Sigmoid colon (tissue), 7 donors: ENCODE data around the gene TMEM92. TPM values are rescaled to one million over a fixed set of nuclear protein-coding genes. Genes with fewer than 3 reads are reported as not detected.

ENCODE experiments used
- DNase-seq: peaks from one replicate; pipeline ENCODE4 v3.0.0-alpha.2; 2019
- H3K27ac ChIP-seq, 4 donors: fragments of 200-600 bp; sonication (generic); one replicate each; pipeline ENCODE4 v1.5.1; 2016 to 2019; ENCODE audit warnings: mild to moderate bottlenecking in 1 of 4
- H3K27me3 ChIP-seq, 3 donors: fragments of 200-600 bp; sonication (generic); one replicate each; pipeline ENCODE4 v1.5.1; 2019; ENCODE audit warnings: mild to moderate bottlenecking in 1 of 3
- H3K36me3 ChIP-seq, 4 donors: fragments of 200-600 bp; sonication (generic); one replicate each; pipeline ENCODE4 v1.5.1; 2016 to 2019
- H3K4me1 ChIP-seq, 4 donors: fragments of 200-600 bp; sonication (generic); one replicate each; pipeline ENCODE4 v1.5.1; 2017 to 2019
- H3K4me3 ChIP-seq, 4 donors: fragments of 200-600 bp; sonication (generic); one replicate each; pipeline ENCODE4 v1.5.1; 2017 to 2019; ENCODE audit warnings: mild to moderate bottlenecking in 2 of 4, moderate library complexity in 1 of 4
- H3K9me3 ChIP-seq, 4 donors: fragments of 200-600 bp in 3 of 4; sonication (generic) in 3 of 4; one replicate each; pipeline versions ENCODE4 v1.5.1 to v1.6.1; 2013 to 2019
- EP300 ChIP-seq, 4 donors: sonication (generic); formaldehyde crosslinking; IDR thresholded peaks; one replicate each; pipeline ENCODE4 v1.6.1; 2017; ENCODE audit warnings: antibody characterized with exemption in 4 of 4
- POLR2A ChIP-seq, 2 donors: fragments of 450-650 bp; IDR thresholded peaks; one replicate each; pipeline ENCODE4 v1.6.1; 2016; ENCODE audit warnings: antibody characterized with exemption in 2 of 2, mild to moderate bottlenecking in 2 of 2, moderate library complexity in 2 of 2
- POLR2AphosphoS5 ChIP-seq, 4 donors: sonication (generic); formaldehyde crosslinking; IDR thresholded peaks; one replicate each; pipeline ENCODE4 v1.6.1; 2017; ENCODE audit warnings: antibody characterized with exemption in 4 of 4
- WGBS, 2 donors: extraction: QIAGEN DNeasy Blood & Tissue Kit; methylation state at CpG; one replicate each; pipeline ENCODE4 v1.1.7; 2013; 5-methylcytosine and 5-hydroxymethylcytosine counted together
- intact Hi-C: fragments of 100-400 bp; cut with DNase I; formaldehyde crosslinking; loops from one replicate; pipeline ENCODE4 v1.15.1; 2023
- polyA plus RNA-seq, 3 donors: library from polyadenylated mRNA; stranded (reverse); fragments of 200-250 nt; gene quantifications; one replicate each; pipeline ENCODE4 v1.2.3, GENCODE V29; 2013
- total RNA-seq, 4 donors: library from RNA; depleted of rRNA; stranded (reverse); fragments of >200 nt; gene quantifications; one replicate each; pipeline ENCODE4 v1.1.0, GENCODE V29; 2016
- TF ChIP-seq, protein P1 (sequence below), 4 experiments: fragments of 450-650 bp in 3 of 4; fragments of 200-600 bp in 1 of 4; IDR thresholded peaks; one replicate each; pipeline ENCODE4 v1.5.1; 2016 to 2019; ENCODE audit warnings: antibody characterized with exemption in 4 of 4, mild to moderate bottlenecking in 3 of 4, moderate library complexity in 2 of 4
- donor health status: healthy with polysubstance abuse.
- donor health status: Bipolar disorder and iron deficiency.
- donor health status: healthy.

The TMEM92 gene
- not detected for total RNA-seq
- polyA plus RNA-seq, result 1 to 10 TPM; 2.5 to 9.7 (median 3.6) TPM

DNA sequence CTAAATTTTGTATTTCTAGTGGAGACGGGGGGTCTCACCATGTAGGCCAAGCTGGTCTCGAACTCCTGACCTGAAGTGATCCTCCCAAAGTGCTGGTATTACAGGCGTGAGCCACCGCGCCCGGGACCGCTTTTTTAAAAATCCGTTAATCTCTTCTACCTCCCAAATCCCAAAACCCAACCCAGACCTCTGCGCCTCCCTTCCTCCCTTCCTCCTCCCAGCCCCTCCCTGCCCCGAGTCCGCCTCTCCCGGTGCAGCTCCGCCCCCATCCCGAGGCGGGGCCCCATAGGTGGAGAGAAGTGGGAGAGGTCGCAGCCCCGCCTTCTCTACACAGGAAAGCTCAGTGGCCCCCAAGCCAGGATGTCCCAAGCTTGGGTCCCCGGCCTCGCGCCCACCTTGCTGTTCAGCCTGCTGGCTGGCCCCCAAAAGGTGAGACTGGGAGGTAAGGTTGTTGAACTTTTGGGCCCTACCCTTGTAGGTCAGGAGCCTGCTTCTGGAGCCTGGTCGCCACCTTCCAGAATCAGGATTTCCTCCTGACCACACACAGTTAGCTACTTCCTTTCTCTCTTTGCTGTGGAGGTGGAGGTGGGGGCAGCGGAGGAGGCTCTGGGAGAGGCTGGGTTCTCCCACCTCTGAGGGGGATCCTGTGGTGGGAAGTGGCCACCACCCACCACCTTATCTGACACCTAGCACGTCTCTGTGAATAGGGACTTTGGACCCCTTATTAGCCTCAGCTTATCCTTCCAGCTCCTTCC, at the start of gene TMEM92:
TMEM92 (plus strand) TSS at position 325 of the 755 bp plus-strand sequence; CDS start at position 361, 36 bp downstream.
- WGBS, 2 donors, result 10 to 27% methylated on average over 23 of the region's 23 CpGs
- intact Hi-C loops, result loop anchor here (5.0 kb wide), 1 partner anchor 157 kb away; no protein-coding TSS in a partner anchor

DNA sequence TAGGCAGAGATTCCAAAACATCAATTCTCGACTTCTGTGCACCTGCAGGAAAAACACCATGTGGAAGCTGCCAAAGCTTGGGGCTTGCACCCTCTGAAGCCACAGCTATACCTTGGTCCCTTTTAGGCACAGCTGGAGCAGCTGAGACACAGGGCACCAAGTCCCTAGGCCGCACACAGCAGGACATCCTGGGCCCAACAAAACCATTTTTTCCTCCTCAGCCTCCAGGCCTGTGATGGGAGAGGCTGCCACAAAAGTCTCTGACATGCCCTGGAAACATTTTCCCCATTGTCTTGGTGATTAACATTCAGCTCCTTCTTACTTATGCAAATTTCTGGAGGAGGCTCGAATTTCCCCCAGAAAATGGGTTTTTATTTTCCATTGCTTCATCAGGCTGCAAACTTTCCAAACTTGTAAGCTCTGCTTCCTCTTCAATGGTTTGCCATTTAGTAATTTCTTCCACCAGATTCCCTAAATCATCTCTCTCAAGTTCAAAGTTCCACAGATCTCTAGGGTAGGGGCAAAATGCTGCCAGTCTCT, 48.5 kb upstream of the TMEM92 start:
- no peak for DNase-seq
- intact Hi-C loops, result no loop called here
- H3K4me1 ChIP-seq, result peaks cover 0 to 25% (median 19%) of the 10 kb centered on the region in 4 donors
- H3K27ac ChIP-seq, result no peak overlapping the region
- H3K9me3 ChIP-seq, result peaks cover 0 to 6% (median 0%) of the 10 kb centered on the region in 4 donors
- no peaks in the 10 kb centered on the region for H3K36me3 ChIP-seq
- H3K27me3 ChIP-seq, result no peaks in the 10 kb centered on the region
- TF ChIP-seq EP300 (IDR thresholded peaks at IDR 0.05) (no peak), POLR2A (IDR thresholded peaks at IDR 0.05) (no peak), POLR2AphosphoS5 (IDR thresholded peaks at IDR 0.05) (no peak)
- TF ChIP-seq, protein P1, sequence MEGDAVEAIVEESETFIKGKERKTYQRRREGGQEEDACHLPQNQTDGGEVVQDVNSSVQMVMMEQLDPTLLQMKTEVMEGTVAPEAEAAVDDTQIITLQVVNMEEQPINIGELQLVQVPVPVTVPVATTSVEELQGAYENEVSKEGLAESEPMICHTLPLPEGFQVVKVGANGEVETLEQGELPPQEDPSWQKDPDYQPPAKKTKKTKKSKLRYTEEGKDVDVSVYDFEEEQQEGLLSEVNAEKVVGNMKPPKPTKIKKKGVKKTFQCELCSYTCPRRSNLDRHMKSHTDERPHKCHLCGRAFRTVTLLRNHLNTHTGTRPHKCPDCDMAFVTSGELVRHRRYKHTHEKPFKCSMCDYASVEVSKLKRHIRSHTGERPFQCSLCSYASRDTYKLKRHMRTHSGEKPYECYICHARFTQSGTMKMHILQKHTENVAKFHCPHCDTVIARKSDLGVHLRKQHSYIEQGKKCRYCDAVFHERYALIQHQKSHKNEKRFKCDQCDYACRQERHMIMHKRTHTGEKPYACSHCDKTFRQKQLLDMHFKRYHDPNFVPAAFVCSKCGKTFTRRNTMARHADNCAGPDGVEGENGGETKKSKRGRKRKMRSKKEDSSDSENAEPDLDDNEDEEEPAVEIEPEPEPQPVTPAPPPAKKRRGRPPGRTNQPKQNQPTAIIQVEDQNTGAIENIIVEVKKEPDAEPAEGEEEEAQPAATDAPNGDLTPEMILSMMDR (IDR thresholded peaks at IDR 0.05), result no peak
- WGBS, 2 donors, result 73% methylated on average over 3 of the region's 3 CpGs
- H3K4me3 ChIP-seq, result no peak overlapping the region

More for the DNA sequence above, at the start of gene TMEM92:
- TF ChIP-seq POLR2AphosphoS5 (IDR thresholded peaks at IDR 0.05), result no peak
- TF ChIP-seq, protein P1 (IDR thresholded peaks at IDR 0.05), result no peak
- TF ChIP-seq POLR2A (IDR thresholded peaks at IDR 0.05), result no peak
- TF ChIP-seq EP300 (IDR thresholded peaks at IDR 0.05), result no peak
- H3K27ac ChIP-seq, result peak within 1 kb of the TSS; percentile 74 to 91 (median 86)
- DNase-seq, result no peak
- H3K4me3 ChIP-seq, result peak within 1 kb of the TSS in 3 of 4 donors; percentile 59 to 63 (median 61)
- H3K27me3 ChIP-seq, result no peaks in the 10 kb centered on the region
- no peaks in the 10 kb centered on the region for H3K9me3 ChIP-seq
- H3K36me3 ChIP-seq, result no peaks in the 10 kb centered on the region
- H3K4me1 ChIP-seq, result peaks cover 0 to 43% (median 36%) of the 10 kb centered on the region in 4 donors

DNA sequence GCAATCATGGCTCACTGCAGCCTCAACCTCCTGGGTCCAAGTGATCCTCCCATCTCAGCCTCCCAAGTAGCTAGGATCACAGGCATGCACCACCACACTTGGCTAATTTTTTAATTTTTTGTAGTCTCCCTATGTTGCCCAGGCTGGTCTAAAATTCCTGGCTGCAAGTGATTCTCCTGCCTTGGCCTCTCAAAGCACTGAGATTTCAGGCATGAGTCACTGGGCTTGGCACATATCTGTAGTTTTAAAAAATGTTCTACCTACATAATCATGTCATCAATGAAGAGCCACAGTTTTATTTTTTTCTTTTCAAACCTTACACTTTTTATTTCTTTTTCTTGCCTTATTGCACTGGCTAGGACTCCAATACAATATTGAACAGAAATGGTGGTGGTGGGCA, 39.7 kb upstream of the TMEM92 start:
- intact Hi-C loops, result no loop called here
- no peaks in the 10 kb centered on the region for H3K9me3 ChIP-seq
- TF ChIP-seq POLR2AphosphoS5 (IDR thresholded peaks at IDR 0.05), result no peak
- TF ChIP-seq, protein P1 (IDR thresholded peaks at IDR 0.05), result no peak
- no peak for TF ChIP-seq EP300 (IDR thresholded peaks at IDR 0.05)
- TF ChIP-seq POLR2A (IDR thresholded peaks at IDR 0.05), result no peak
- no peak overlapping the region for H3K27ac ChIP-seq
- no peak overlapping the region for H3K4me3 ChIP-seq
- peaks cover 0 to 5% (median 4%) of the 10 kb centered on the region in 4 donors for H3K4me1 ChIP-seq
- H3K27me3 ChIP-seq, result no peaks in the 10 kb centered on the region
- DNase-seq, result no peak
- H3K36me3 ChIP-seq, result no peaks in the 10 kb centered on the region

DNA sequence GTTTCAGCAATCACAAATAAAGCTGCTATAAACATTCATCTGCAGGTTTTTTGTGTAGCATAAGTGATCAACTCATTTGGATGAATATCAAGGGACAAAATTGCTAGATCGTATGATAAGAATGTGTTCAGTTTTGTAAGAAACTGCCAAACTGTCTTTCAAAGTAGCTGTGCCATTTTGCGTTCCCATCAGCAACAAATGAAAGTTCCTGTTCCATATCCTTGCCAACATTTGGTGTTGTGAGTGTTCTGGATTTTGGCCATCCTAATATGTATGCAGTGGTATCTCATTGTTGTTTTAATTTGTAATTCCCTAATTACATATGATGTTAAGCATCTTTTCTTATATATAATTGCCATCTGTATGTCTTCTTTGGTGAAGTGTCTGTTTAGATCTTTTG, 36.4 kb upstream of the TMEM92 start:
- Histone ChIP-seq H3K4me1 (peaks cover 0 to 30% (median 20%) of the 10 kb centered on the region in 4 donors), H3K4me3 (no peak overlapping the region), H3K27me3 (no peaks in the 10 kb centered on the region), H3K27ac (no peak overlapping the region), H3K36me3 (no peaks in the 10 kb centered on the region), H3K9me3 (no peaks in the 10 kb centered on the region)
- DNase-seq, result no peak
- intact Hi-C loops, result no loop called here
- WGBS, 2 donors, result 40 to 74% methylated on average over 2 of the region's 2 CpGs
- TF ChIP-seq POLR2A (IDR thresholded peaks at IDR 0.05) (no peak), POLR2AphosphoS5 (IDR thresholded peaks at IDR 0.05) (no peak), EP300 (IDR thresholded peaks at IDR 0.05) (no peak)

DNA sequence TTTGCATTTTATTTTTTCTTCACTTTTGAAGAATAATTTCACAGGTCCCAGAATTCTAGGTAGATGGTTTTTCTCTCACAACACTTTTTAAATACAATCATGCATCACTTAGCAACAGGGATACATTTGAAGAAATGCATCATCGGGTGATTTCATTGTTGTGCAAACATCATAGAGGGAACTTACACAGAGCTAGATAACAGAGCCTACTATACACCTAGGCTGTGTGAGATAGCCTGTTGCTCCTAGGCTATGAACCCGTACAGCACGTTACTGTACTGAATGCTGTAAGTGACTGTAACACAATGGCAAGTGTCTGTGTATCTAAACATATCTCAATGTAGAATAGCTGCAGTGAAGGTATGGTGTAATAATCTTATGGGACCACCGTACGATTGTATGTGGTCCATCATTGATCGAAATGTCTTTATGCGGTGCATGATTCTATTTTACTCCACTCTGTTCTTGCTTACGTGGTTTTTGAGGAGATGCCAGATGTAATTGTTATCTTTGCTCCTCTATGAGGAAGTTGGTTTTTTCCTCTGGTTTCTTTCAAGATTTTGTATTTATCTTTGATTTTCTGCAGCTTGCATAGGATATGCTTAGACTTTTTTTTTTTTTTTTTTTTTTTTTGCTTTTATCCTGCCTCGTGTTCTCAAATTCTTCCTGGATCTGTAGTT, 35.5 kb upstream of the TMEM92 start:
- H3K4me1 ChIP-seq, result peaks cover 0 to 30% (median 20%) of the 10 kb centered on the region in 4 donors
- DNase-seq, result no peak
- intact Hi-C loops, result no loop called here
- WGBS, 2 donors, result 40 to 49% methylated on average over 9 of the region's 9 CpGs
- no peaks in the 10 kb centered on the region for H3K36me3 ChIP-seq
- no peaks in the 10 kb centered on the region for H3K9me3 ChIP-seq
- TF ChIP-seq, protein P1 (IDR thresholded peaks at IDR 0.05), result no peak
- TF ChIP-seq EP300 (IDR thresholded peaks at IDR 0.05) (no peak), POLR2AphosphoS5 (IDR thresholded peaks at IDR 0.05) (no peak), POLR2A (IDR thresholded peaks at IDR 0.05) (no peak)
- no peaks in the 10 kb centered on the region for H3K27me3 ChIP-seq
- H3K27ac ChIP-seq, result no peak overlapping the region
- H3K4me3 ChIP-seq, result no peak overlapping the region
